Stimulated activated CD8-positive, alpha-beta memory T cell treated with anti-CD3 and anti-CD28 coated beads, Interleukin-7, amount 100 ng/mL, for 24 hours (primary cell): Measurements from ENCODE around the gene CDCP1.

Source experiments
- DNase-seq: peaks from one replicate; pipeline ENCODE4 v3.0.0-alpha.2; 2020; ENCODE audit warnings: low read depth

CDCP1 gene

GRCh38 chr3:45145681-45146614 is at the start of gene CDCP1:
CDCP1 (minus strand) TSS chr3:45146378; CDS start chr3:45146287, 91 bp downstream.
- no peak for DNase-seq

DNA sequence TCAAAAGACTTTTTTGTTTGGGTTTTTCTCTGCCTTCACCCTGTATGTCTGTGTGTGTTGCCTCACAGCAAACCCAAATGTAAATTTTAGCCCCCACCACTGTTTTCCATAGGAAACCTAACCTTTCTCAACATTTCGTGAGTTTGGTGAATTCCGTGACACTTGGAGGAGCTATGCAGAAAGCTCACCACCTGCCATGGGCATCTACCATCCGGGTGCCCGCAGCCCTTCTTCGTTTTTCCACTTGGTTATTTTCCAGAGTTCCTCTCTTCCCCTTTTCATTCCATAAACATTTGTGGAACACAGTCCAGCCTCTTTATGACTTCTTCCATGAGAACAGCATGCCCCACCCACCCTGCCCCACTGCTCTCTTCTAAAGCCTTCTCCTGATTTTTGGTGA is 48.6 kb upstream of the CDCP1 start:
- DNase-seq, result no peak

DNA sequence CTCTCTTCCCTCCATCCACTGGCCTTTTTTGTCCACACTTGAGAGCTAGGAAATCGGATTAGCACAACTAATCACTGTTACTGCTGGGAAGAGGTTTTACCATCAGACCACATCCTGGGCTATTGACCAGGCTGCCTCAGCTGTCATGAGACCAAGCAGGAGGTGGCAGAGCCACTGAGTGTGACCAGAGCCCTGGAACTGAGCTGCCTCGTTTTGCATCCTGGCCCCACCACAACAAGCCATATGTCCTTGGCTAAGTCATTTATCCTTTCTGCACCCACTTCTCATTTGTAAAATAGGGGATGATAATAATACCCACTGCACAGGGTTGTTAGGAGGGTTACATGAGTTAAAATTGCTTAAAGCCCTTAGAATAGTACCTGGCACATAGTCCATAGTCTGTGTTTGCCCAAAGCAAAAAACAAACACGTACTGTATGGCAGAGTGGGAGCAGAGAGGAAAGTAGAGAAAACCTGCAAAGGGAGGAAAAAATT is 45.8 kb upstream of the CDCP1 start:
- DNase-seq, result no peak

- no peak for DNase-seq
Observed at GRCh38 chr3:45191424-45191823, 45.2 kb upstream of the CDCP1 start.

DNA sequence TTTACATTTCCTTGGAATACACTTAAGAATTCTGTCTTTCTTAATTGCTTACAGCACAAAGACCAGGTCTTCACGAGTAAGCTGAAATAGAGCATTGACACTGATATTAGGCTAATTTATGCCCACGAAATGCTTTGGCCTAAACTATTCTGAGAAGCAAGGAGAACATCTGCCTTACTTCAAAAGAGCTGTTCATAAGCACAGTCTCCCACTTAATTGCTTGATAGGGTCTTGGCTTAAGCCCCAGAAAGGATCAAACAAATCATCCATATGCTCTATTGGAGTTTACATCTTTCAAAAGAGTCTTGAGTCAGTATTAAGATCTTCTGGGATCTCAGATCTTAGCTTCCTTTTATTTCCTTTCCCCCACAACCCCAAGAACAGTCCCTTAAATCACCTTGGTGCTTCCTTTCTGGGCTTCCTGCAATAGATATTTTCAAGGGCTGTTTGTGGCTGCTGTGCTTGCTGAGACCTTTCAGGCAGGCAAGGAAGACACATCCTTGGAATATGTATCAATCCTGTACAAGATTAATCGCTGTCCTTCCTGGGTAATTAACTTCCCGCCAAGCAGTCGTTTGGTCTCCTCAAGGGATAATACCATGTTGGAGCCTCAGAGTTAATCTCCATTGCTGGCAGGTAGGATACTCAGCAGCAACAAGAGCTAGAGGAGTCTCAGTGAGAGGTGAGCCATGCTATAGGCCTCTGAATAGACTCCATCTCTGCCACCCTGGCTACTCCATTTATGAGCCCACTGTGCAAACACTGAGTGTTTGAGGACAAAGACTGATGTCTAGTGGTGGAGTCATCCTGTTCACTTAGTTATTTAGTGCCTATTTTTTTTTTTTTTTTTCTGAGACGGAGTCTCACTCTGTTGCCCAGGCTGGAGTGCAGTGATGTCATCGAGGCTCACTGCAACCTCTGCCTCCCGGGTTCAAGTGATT is 42.8 kb upstream of the CDCP1 start:
- no peak for DNase-seq

GRCh38 chr3:45187694-45188141 is 41.5 kb upstream of the CDCP1 start:
- no peak for DNase-seq

DNA sequence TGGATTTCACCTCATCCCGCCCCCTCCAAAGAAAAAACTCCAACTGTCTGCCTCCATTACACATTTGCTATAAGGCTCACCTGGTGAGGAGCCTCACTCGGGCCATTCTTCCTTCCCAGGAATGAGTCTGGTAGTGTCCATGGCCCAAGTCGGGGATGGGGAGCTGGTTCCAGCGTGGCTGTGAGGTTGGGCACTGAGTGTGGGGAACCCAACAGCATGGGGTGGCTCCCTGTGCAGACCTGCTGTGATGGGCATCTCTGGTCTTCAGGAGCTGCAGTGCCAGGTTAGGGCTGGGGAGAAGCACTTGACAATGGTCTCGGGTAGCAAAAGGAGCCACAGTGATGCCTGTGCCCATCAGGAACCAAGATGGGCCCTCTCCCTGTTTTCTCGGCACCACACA is 40.7 kb upstream of the CDCP1 start:
- no peak for DNase-seq

GRCh38 chr3:45185461-45185860 is 39.3 kb upstream of the CDCP1 start:
- no peak for DNase-seq

GRCh38 chr3:45185052-45185451 is 38.9 kb upstream of the CDCP1 start:
- no peak for DNase-seq

- DNase-seq, result no peak
Observed at GRCh38 chr3:45183872-45184262, 37.7 kb upstream of the CDCP1 start.

DNA sequence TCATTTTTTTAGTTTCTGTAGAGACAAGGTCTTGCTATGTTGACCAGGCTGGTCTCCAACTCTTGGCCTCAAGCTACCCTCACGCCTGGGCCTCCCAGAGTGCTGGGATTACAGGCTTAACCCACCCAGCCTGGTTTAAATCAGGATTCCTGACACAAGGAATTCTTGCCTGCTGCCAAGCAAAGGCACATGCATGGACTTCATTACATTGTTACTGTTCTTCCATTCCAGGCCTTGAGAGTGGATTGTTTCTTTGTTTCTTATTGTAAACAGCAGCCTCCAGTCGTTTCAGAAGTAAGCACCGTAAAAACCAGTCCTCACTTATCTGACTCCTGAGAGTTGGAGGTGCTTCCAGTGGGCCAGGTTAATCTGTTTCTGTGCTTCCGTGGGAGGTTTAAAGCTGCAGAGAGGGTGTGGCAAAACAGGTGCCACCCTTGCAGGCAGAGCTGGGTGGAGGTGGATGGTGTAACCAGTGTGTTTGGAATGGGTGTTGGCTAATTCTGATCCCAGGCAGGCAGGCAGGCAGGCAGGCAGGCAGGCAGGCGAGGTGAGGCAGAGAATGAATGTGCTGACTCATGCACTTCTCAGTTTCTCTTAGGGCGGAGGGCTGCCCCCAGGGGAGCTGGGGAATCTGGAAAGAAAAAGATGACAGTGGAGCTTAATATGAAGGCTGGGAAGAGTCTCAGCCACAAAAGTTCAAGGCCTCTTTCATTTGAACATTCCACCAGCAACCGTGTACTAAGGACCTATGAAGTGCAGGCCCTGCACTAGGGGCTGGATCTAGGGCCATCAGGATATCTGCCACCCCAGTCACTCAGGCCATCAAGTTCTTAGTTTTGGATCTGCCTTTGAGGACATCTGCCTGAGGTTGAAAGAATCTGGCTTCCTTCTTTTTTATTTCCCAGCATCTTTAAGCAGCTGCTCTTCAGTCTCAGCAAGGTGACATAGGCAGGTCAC is 37.0 kb upstream of the CDCP1 start:
- no peak for DNase-seq

DNA sequence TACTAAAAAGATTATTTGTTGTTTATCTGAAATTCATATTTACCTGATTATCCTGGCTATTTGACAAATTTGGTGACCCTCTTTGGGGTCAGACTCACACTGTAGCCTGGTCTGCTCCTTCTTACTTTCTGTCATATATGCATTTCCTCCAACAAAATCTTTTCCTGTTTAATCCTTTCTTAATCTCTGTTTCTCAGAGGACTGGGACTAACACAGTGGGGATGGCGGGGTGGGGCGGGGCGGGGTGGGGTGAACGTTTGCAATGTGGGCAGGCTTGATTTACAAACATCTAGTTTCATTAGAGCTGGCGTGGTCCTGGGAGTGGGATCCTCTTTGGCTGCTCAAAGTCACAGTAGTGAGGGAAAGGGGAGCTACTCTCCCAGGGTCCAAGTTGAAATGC is 35.3 kb upstream of the CDCP1 start:
- DNase-seq, result no peak

GRCh38 chr3:45180899-45181298 is 34.7 kb upstream of the CDCP1 start:
- no peak for DNase-seq

DNA sequence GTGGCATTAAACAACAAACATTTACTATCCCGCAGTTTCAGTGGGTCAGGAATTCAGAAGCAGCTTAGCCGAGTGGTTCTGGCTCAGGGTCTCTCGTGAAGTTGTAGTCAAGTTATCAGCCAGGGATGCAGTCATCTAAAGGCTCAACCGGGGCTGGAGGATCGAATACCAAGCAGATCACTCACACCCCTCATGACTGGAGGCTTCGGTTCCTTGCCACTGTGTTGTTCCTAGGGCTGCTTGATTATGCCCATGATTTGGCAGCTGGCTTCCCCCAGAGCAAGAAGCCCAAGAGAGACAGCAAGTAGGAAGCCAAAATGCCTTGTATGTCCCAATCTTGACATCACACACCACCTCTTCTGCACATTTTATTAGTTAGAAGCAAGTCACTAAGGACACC is 33.9 kb upstream of the CDCP1 start:
- DNase-seq, result no peak

- no peak for DNase-seq
Observed at GRCh38 chr3:45179163-45179562, 33.0 kb upstream of the CDCP1 start.

DNA sequence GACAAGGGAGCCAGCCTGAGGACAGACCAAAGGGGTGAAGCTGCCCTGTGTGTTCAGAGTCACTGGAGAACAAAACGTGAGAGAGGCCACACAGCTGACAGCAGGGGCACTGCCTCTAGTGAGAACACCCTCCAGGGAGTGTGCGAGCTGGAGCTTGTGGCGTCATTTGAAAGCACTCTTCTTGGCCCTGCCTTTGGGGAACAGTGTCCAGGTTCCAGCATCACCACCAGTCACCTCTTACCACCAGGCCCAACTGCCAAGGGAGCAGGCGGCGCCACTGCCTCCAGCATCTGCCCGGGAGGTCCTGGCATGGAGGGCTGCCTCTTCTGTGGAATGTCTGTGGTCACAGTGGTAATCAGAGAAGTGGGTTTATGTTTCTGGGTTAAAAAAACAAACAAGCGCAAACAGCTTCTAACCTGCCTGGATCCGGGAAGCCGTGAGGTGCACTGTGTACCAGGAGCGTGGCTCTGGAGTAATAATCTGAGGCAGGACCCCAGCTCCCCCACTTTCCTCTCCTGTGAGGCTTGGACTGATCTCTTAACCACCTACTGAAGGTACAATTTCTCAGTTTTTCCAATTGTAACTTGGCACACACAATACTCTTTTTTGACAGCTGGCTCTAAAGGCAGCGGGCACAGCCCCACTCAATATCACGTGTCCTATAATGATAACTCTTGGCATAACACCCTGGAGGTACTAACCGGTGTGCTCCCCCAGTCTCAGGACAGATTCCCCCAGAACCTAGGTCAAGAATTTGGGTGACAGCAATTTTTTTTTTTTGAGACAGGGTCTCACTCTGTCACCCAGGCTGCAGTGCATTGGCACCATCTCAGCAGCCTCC is 32.2 kb upstream of the CDCP1 start:
- DNase-seq, result no peak

- no peak for DNase-seq
Observed at GRCh38 chr3:45176912-45177311, 30.7 kb upstream of the CDCP1 start.

GRCh38 chr3:45174234-45174633 is 28.1 kb upstream of the CDCP1 start:
- DNase-seq, result no peak

DNA sequence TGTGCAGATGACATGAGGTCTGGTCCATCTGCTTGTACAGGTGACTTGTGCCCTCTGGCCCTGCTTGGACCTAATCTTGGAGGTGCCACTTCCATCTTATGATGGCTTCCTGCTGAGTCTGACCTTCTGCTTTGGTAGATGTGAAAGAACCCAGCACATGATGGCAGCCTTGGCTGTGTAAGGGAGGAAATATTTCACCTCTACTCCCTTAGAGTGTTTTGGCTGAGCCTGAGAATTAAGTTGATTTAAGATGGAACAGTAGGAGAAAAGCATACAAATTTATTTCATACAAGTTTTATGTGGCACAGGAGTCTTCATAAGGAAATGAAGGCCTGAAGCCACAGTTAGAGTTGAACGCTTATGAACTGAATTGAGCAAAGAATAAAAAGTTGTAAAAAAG is 27.6 kb upstream of the CDCP1 start:
- no peak for DNase-seq

- no peak for DNase-seq
Observed at GRCh38 chr3:45171283-45171682, 25.1 kb upstream of the CDCP1 start.

DNA sequence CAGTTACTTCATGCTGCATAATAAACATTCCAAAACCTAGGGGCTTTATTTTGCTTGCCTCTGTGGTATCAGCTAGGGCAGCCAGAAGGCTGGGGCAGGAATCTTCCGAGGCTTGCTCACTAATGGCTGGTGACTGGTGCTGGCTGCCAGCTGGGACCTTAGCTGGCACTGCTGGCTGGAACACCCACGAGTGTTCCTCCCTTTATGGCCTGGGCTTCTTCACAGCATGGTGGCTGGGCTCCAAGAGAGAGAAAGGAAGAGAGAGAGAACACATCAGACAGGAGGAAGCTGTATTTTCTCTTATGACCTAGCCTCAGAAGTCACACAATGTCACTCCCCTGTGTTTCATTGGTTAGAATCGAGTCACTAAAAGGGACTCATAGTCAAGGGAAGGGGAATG is 23.9 kb upstream of the CDCP1 start:
- no peak for DNase-seq
